Fibroblast of lung (primary cell): ENCODE results near the gene CNKSR2.

Experiments
- EZH2 ChIP-seq: IDR thresholded peaks from 2 replicates; pipeline ENCODE4 v1.5.1; 2012; ENCODE audit warnings: low read length, control low read depth, mild to moderate bottlenecking; ENCODE audit errors: missing control alignments
- TF ChIP-seq, protein P1 (sequence below), 2 donors: IDR thresholded peaks in 1 of 2; conservative IDR thresholded peaks in 1 of 2; 1 replicate in 1 of 2; 2 replicates in 1 of 2; pipeline ENCODE4 v1.5.1; 2011 to 2012; ENCODE audit warnings: low read length in 2 of 2, control low read depth in 1 of 2, inconsistent platforms in 1 of 2, low read depth in 1 of 2, mild to moderate bottlenecking in 1 of 2

- TF ChIP-seq, protein P1, sequence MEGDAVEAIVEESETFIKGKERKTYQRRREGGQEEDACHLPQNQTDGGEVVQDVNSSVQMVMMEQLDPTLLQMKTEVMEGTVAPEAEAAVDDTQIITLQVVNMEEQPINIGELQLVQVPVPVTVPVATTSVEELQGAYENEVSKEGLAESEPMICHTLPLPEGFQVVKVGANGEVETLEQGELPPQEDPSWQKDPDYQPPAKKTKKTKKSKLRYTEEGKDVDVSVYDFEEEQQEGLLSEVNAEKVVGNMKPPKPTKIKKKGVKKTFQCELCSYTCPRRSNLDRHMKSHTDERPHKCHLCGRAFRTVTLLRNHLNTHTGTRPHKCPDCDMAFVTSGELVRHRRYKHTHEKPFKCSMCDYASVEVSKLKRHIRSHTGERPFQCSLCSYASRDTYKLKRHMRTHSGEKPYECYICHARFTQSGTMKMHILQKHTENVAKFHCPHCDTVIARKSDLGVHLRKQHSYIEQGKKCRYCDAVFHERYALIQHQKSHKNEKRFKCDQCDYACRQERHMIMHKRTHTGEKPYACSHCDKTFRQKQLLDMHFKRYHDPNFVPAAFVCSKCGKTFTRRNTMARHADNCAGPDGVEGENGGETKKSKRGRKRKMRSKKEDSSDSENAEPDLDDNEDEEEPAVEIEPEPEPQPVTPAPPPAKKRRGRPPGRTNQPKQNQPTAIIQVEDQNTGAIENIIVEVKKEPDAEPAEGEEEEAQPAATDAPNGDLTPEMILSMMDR (conservative IDR thresholded peaks at IDR 0.05 in 1 of 2, IDR thresholded peaks at IDR 0.05 in 1 of 2; ENCODE audit: low read depth in 1 of 2, low read length in 2 of 2): no peak
- TF ChIP-seq EZH2: no peak
These were observed 37.8 kb downstream of the CNKSR2 start for GRCh38 chrX:21412029-21412428.
